A673 (cell line): ENCODE results near the gene USP22.

ENCODE experiments used
- CTCF ChIP-seq: fragments of 300-800, 200-600 bp; sonication (generic); conservative IDR thresholded peaks from 2 replicates; pipeline ENCODE4 v1.5.1; 2017; ENCODE audit warnings: low read depth, mild to moderate bottlenecking, antibody characterized with exemption, low read length, moderate library complexity, mixed read lengths
- EZH2 ChIP-seq: fragments of 200-600 bp; sonication (generic); IDR thresholded peaks from 2 replicates; pipeline ENCODE4 v1.6.1; 2017; ENCODE audit warnings: borderline replicate concordance, low read depth, mild to moderate bottlenecking, mixed read lengths, antibody characterized with exemption, low read length; ENCODE audit not compliant: poor library complexity, severe bottlenecking

GRCh38 chr17:20967776-20968175, 75.0 kb downstream of the USP22 start:
- TF ChIP-seq CTCF (no peak), EZH2 (no peak)
